HUES48 (cell line): ENCODE data around the gene NXF1.

Source experiments
- H3K27ac ChIP-seq: one replicate; pipeline ENCODE4 v1.7.0; 2013; ENCODE audit warnings: low read depth, low read length, inconsistent platforms
- H3K27me3 ChIP-seq: 2 replicates; pipeline ENCODE4 v1.6.1; 2013; ENCODE audit warnings: mild to moderate bottlenecking, low read length; ENCODE audit not compliant: control insufficient read depth, insufficient read depth
- H3K36me3 ChIP-seq: 2 replicates; pipeline ENCODE4 v1.6.1; 2013; ENCODE audit warnings: low read length; ENCODE audit not compliant: control insufficient read depth, insufficient read depth
- H3K4me1 ChIP-seq: 2 replicates; pipeline ENCODE4 v1.6.1; 2013; ENCODE audit warnings: mild to moderate bottlenecking, low read length; ENCODE audit not compliant: control insufficient read depth, insufficient read depth
- H3K4me3 ChIP-seq: 2 replicates; pipeline ENCODE4 v1.5.1; 2013; ENCODE audit warnings: mild to moderate bottlenecking, low read depth, low read length
- H3K9ac ChIP-seq: 2 replicates; pipeline ENCODE4 v1.6.1; 2013; ENCODE audit warnings: mild to moderate bottlenecking, low read depth, low read length, moderate library complexity
- H3K9me3 ChIP-seq: 2 replicates; pipeline ENCODE4 v1.6.1; 2013; ENCODE audit warnings: low read length; ENCODE audit not compliant: control insufficient read depth, insufficient read depth

NXF1 gene

GRCh38 chr11:62799486-62799885 lies 5.8 kb downstream of the NXF1 start:
- no peak overlapping the region for H3K4me3 ChIP-seq
- 0 out of 2 replicates have a peak, but pooled peaks cover 6% of the 10 kb centered on the region for H3K4me1 ChIP-seq
- no peaks in the 10 kb centered on the region for H3K9me3 ChIP-seq
- H3K27me3 ChIP-seq: no peaks in the 10 kb centered on the region
- H3K9ac ChIP-seq: no peak overlapping the region
- peaks cover 87% of the 10 kb centered on the region for H3K36me3 ChIP-seq
- H3K27ac ChIP-seq: no peak overlapping the region

- no peak overlapping the region for H3K27ac ChIP-seq
- no peaks in the 10 kb centered on the region for H3K9me3 ChIP-seq
- peaks cover 86% of the 10 kb centered on the region for H3K36me3 ChIP-seq
- no peak overlapping the region for H3K9ac ChIP-seq
- H3K27me3 ChIP-seq: no peaks in the 10 kb centered on the region
- peaks cover 6% of the 10 kb centered on the region; the same call in 1 of the 2 replicates for H3K4me1 ChIP-seq
- H3K4me3 ChIP-seq: no peak overlapping the region
These were observed 9.0 kb downstream of the NXF1 start for GRCh38 chr11:62796281-62796680.

- H3K9me3 ChIP-seq: no peaks in the 10 kb centered on the region
- H3K4me3 ChIP-seq: no peak overlapping the region
- peaks cover 81% of the 10 kb centered on the region for H3K36me3 ChIP-seq
- H3K27ac ChIP-seq: no peak overlapping the region
- H3K9ac ChIP-seq: no peak overlapping the region
- no peaks in the 10 kb centered on the region for H3K27me3 ChIP-seq
- peaks cover 6% of the 10 kb centered on the region for H3K4me1 ChIP-seq
These were observed 11.0 kb downstream of the NXF1 start for GRCh38 chr11:62794201-62794775.

GRCh38 chr11:62792202-62792575 lies 13.1 kb downstream of the NXF1 start:
- H3K9ac ChIP-seq: no peak overlapping the region
- peak overlapping the region; percentile 99 for H3K4me3 ChIP-seq
- H3K27me3 ChIP-seq: no peaks in the 10 kb centered on the region
- H3K4me1 ChIP-seq: peaks cover 6% of the 10 kb centered on the region
- peaks cover 65% of the 10 kb centered on the region for H3K36me3 ChIP-seq
- no peaks in the 10 kb centered on the region for H3K9me3 ChIP-seq
- H3K27ac ChIP-seq: peak overlapping the region; percentile 91

- no peaks in the 10 kb centered on the region for H3K27me3 ChIP-seq
- peaks cover 60% of the 10 kb centered on the region for H3K36me3 ChIP-seq
- peaks cover 6% of the 10 kb centered on the region for H3K4me1 ChIP-seq
- peak within 1 kb of the TSS; percentile 91 for H3K27ac ChIP-seq
- peak within 1 kb of the TSS; percentile 99 for H3K4me3 ChIP-seq
- no peaks in the 10 kb centered on the region for H3K9me3 ChIP-seq
- H3K9ac ChIP-seq: peak within 1 kb of the TSS; percentile 94
These were observed 13.6 kb downstream of the NXF1 start, which contains the start of gene TMEM223 for GRCh38 chr11:62791501-62792201. TMEM223 (minus strand) TSS chr11:62792006; CDS start chr11:62791994, 12 bp downstream.

GRCh38 chr11:62789576-62789975 lies 15.7 kb downstream of the NXF1 start:
- Histone ChIP-seq H3K9ac (no peak overlapping the region), H3K4me3 (no peak overlapping the region), H3K27ac (no peak overlapping the region), H3K4me1 (peaks cover 6% of the 10 kb centered on the region), H3K36me3 (peaks cover 40% of the 10 kb centered on the region), H3K9me3 (no peaks in the 10 kb centered on the region), H3K27me3 (no peaks in the 10 kb centered on the region)

GRCh38 chr11:62788991-62789390 lies 16.2 kb downstream of the NXF1 start:
- Histone ChIP-seq H3K9me3 (no peaks in the 10 kb centered on the region), H3K9ac (no peak overlapping the region), H3K4me1 (peaks cover 6% of the 10 kb centered on the region), H3K27me3 (no peaks in the 10 kb centered on the region), H3K27ac (no peak overlapping the region), H3K4me3 (no peak overlapping the region), H3K36me3 (peaks cover 34% of the 10 kb centered on the region)

- H3K36me3 ChIP-seq: peaks cover 28% of the 10 kb centered on the region
- H3K9me3 ChIP-seq: no peaks in the 10 kb centered on the region
- no peaks in the 10 kb centered on the region for H3K27me3 ChIP-seq
- peak within 1 kb of the TSS; percentile 88 for H3K9ac ChIP-seq
- peak within 1 kb of the TSS; percentile 90 for H3K4me3 ChIP-seq
- H3K27ac ChIP-seq: peak within 1 kb of the TSS; percentile 95
- peaks cover 3% of the 10 kb centered on the region for H3K4me1 ChIP-seq
These were observed 18.1 kb downstream of the NXF1 start, which contains the start of gene TMEM179B for GRCh38 chr11:62787005-62787759. TMEM179B (plus strand) TSS chr11:62787402; CDS start chr11:62787432, 30 bp downstream.

- Histone ChIP-seq H3K9me3 (no peaks in the 10 kb centered on the region), H3K4me1 (no peaks in the 10 kb centered on the region; the same call in 1 of the 2 replicates), H3K36me3 (peaks cover 33% of the 10 kb centered on the region), H3K27ac (peak overlapping the region; percentile 95), H3K27me3 (no peaks in the 10 kb centered on the region), H3K9ac (peak overlapping the region; percentile 60), H3K4me3 (peak overlapping the region; percentile 90)
These were observed 18.8 kb downstream of the NXF1 start for GRCh38 chr11:62786318-62787004.

GRCh38 chr11:62782753-62783152 lies 22.5 kb downstream of the NXF1 start:
- no peaks in the 10 kb centered on the region for H3K4me1 ChIP-seq
- no peak overlapping the region for H3K4me3 ChIP-seq
- H3K9ac ChIP-seq: no peak overlapping the region
- no peaks in the 10 kb centered on the region for H3K27me3 ChIP-seq
- peaks cover 30% of the 10 kb centered on the region for H3K36me3 ChIP-seq
- H3K27ac ChIP-seq: no peak overlapping the region
- H3K9me3 ChIP-seq: no peaks in the 10 kb centered on the region
